ENCODE data around the gene CRHR1.

CRHR1 gene

DNA sequence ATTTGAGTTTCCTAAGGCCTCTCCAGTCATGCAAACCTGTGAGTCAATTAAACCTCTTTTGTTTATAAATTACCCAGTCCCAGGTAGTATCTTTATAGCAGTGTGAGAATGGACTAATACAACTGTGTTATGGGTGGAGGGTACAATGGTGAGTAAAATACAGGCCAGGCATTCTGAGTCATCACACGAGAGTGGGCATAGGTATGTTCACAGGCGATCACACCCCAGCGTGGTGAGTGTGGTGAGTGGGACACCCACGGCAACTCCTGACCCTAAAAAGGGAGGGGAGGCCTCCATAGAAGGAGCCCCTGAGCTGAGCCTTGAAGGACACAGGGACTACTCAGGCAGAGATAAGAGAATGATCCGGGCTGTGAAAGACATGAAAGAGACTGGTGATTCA, 87.6 kb downstream of the CRHR1 start:
- no peak for DNase-seq (ENCODE audit: low read depth)
- no peak overlapping the region for H3K4me3 ChIP-seq (ENCODE audit: low read depth, low read length)
- TF ChIP-seq, protein P1, sequence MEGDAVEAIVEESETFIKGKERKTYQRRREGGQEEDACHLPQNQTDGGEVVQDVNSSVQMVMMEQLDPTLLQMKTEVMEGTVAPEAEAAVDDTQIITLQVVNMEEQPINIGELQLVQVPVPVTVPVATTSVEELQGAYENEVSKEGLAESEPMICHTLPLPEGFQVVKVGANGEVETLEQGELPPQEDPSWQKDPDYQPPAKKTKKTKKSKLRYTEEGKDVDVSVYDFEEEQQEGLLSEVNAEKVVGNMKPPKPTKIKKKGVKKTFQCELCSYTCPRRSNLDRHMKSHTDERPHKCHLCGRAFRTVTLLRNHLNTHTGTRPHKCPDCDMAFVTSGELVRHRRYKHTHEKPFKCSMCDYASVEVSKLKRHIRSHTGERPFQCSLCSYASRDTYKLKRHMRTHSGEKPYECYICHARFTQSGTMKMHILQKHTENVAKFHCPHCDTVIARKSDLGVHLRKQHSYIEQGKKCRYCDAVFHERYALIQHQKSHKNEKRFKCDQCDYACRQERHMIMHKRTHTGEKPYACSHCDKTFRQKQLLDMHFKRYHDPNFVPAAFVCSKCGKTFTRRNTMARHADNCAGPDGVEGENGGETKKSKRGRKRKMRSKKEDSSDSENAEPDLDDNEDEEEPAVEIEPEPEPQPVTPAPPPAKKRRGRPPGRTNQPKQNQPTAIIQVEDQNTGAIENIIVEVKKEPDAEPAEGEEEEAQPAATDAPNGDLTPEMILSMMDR (IDR thresholded peaks at IDR 0.05; ENCODE audit: control insufficient read depth, extremely low read depth, insufficient read depth), result no peak

DNA sequence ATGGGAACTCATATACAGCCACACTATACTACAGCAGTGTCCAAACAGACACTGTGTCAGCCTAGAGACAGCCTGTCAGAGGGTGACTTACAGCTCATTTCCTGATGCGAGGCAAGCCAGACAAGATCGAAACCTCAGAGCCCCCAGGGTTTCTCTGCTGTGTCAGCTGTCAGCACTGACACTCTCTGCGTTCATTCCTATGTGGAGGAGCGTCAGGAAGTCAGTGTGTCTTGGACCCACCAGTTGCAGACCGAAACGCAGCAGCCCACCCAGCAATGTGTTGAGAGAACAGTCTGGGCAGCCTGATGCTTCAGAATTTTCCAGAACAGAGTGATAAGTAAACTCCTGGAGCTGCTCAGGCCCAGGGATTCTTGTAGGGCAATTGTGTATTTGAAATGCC, 89.6 kb downstream of the CRHR1 start:
- TF ChIP-seq, protein P1 (IDR thresholded peaks at IDR 0.05; ENCODE audit: control insufficient read depth, extremely low read depth, insufficient read depth), result no peak
- no peak overlapping the region for H3K4me3 ChIP-seq (ENCODE audit: low read depth, low read length)
- no peak for DNase-seq (ENCODE audit: low read depth)

DNA sequence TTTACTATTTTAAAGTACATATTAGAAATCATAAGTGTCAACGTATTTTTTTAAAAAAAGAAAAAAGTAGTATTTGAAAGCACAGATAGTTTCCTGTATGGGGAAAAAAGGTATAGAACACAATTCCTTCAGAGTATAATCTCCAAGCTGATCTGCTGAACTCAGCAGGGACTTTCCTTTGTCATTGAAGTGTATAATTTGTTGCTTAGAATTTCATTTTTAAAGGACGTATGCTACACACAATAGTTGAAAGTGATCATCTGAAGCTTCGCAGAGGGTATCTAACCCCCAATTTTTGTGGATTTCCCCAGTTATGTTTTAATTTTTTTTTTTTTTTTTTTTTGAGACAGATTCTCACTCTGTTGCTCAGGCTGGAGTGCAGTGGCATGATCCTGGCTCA, 90.0 kb downstream of the CRHR1 start:
- no peak for DNase-seq (ENCODE audit: low read depth)
- no peak overlapping the region for H3K4me3 ChIP-seq (ENCODE audit: low read depth, low read length)
- TF ChIP-seq, protein P1 (IDR thresholded peaks at IDR 0.05; ENCODE audit: control insufficient read depth, extremely low read depth, insufficient read depth), result no peak

DNA sequence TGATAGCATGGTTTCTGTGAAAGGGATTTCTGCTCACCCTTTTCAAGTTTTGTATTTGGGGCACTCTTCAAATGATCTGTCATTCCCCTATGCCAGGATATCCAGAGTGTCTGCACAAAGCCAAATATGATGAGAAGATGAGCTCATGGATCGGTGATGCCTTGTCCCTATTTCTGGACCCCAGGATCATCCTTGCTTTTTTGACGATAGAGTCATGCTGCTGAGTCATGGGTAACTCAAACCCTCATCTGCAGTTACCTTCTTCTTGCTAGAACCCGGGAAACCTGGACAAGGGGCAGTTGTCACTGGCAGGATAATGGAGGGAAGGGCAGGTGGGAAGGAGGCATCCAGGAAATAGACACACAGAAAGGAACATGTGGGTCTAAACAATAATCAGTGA, 92.4 kb downstream of the CRHR1 start:
- TF ChIP-seq, protein P1 (IDR thresholded peaks at IDR 0.05; ENCODE audit: control insufficient read depth, extremely low read depth, insufficient read depth), result no peak
- DNase-seq (ENCODE audit: low read depth), result no peak
- no peak overlapping the region for H3K4me3 ChIP-seq (ENCODE audit: low read depth, low read length)

DNA sequence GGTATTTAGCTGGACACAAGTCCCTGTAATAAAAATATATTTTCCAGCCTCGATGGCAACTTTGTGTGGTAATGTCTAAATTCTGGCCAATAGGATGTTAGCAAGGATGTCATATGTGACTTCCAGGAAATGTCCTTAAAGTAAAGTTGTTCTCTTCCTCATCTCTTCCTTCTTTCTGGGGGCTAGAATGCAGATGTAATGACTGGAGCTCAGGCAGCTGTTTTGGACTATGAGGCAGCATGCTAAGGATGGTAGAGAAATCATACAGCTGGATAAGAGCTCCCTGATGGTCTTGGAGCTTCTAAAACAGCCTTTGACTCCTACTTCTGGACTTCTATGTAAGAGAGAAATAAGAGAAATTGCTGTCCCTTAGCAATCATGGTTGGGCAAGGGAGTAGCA, 93.3 kb downstream of the CRHR1 start:
- no peak overlapping the region for H3K4me3 ChIP-seq (ENCODE audit: low read depth, low read length)
- no peak for DNase-seq (ENCODE audit: low read depth)
- TF ChIP-seq, protein P1 (IDR thresholded peaks at IDR 0.05; ENCODE audit: control insufficient read depth, extremely low read depth, insufficient read depth), result no peak

DNA sequence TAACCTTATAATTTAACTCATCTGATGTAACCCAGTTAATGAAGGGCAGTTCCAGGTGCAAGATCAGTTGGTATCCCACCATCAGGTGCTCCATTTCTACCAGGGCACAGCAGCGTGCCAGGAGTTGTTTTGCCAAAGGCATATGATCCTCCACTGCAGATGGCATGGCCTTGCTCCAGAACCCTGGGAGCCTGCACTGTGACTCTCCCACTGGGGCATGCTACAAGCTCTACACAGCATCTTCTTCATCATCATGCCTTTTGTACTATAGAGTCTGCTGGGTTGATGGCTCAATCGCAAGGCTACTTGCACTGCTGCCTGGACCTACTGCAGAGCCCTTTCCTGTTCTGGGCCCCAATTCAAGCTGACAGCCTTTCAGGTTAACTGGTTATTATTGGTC, 98.9 kb downstream of the CRHR1 start:
- H3K4me3 ChIP-seq (ENCODE audit: low read depth, low read length), result no peak overlapping the region
- DNase-seq (ENCODE audit: low read depth), result no peak
- TF ChIP-seq, protein P1 (IDR thresholded peaks at IDR 0.05; ENCODE audit: control insufficient read depth, extremely low read depth, insufficient read depth), result no peak
